DND-41 (cell line): ENCODE data around the gene HRG.

Source experiments
- ATAC-seq: fragments of 200-7000 bp; cut with Tn5 transposase; 3 replicates; pipeline ENCODE4 v1.9.1; 2021; ENCODE audit warnings: low read depth; ENCODE audit not compliant: insufficient read depth
- DNase-seq: peaks from one replicate; pipeline ENCODE4 v3.0.0-alpha.2; 2020
- H2AFZ ChIP-seq: 2 replicates; pipeline ENCODE4 v1.6.0; 2012; ENCODE audit warnings: low read depth, low read length
- H3K27ac ChIP-seq: 2 replicates; pipeline ENCODE4 v1.5.1; 2012; ENCODE audit warnings: low read length, inconsistent platforms
- H3K27me3 ChIP-seq: fragments of 200-600 bp; sonication (generic); 2 replicates; pipeline ENCODE4 v1.6.0; 2012; ENCODE audit warnings: low read length, mild to moderate bottlenecking, inconsistent platforms; ENCODE audit not compliant: insufficient read depth, poor library complexity
- H3K36me3 ChIP-seq: 2 replicates; pipeline ENCODE4 v1.5.1; 2012; ENCODE audit warnings: low read length, inconsistent platforms; ENCODE audit not compliant: insufficient read depth
- H3K4me1 ChIP-seq: 2 replicates; pipeline ENCODE4 v1.5.1; 2012; ENCODE audit warnings: mild to moderate bottlenecking, low read length; ENCODE audit not compliant: insufficient read depth
- H3K4me2 ChIP-seq: 2 replicates; pipeline ENCODE4 v1.6.0; 2012; ENCODE audit warnings: mild to moderate bottlenecking, moderate library complexity, low read length, inconsistent platforms; ENCODE audit not compliant: insufficient read depth
- H3K4me3 ChIP-seq, 2 experiments: fragments of 200-600 bp in 1 of 2; shearing (Covaris generic) in 1 of 2; 2 replicates each; pipeline ENCODE4 v1.5.1; 2012 to 2016; ENCODE audit warnings: inconsistent platforms in 2 of 2, low read length in 2 of 2, mild to moderate bottlenecking in 2 of 2, low read depth in 1 of 2, moderate library complexity in 1 of 2
- H3K79me2 ChIP-seq: 2 replicates; pipeline ENCODE4 v1.6.0; 2012; ENCODE audit warnings: low read length, inconsistent platforms; ENCODE audit not compliant: insufficient read depth
- H3K9ac ChIP-seq: 2 replicates; pipeline ENCODE4 v1.6.0; 2012; ENCODE audit warnings: low read depth, mild to moderate bottlenecking, inconsistent platforms, low read length, moderate library complexity
- H3K9me3 ChIP-seq: 2 replicates; pipeline ENCODE4 v1.5.1; 2012; ENCODE audit warnings: low read length, moderate library complexity, mild to moderate bottlenecking, inconsistent platforms; ENCODE audit not compliant: insufficient read depth, severe bottlenecking
- H4K20me1 ChIP-seq: 2 replicates; pipeline ENCODE4 v1.6.0; 2012; ENCODE audit warnings: low read length; ENCODE audit not compliant: insufficient read depth
- EZH2 ChIP-seq: IDR thresholded peaks from 3 replicates; pipeline ENCODE4 v1.6.1; 2012; ENCODE audit warnings: borderline replicate concordance, low read depth, mild to moderate bottlenecking, moderate library complexity, low read length, inconsistent platforms; ENCODE audit not compliant: severe bottlenecking
- TF ChIP-seq, protein P1 (sequence below): IDR thresholded peaks from 2 replicates; pipeline ENCODE4 v1.5.1; 2012; ENCODE audit warnings: borderline replicate concordance, low read length, moderate library complexity, mild to moderate bottlenecking; ENCODE audit not compliant: poor library complexity, severe bottlenecking; ENCODE audit errors: extremely low read depth

Gene HRG

DNA sequence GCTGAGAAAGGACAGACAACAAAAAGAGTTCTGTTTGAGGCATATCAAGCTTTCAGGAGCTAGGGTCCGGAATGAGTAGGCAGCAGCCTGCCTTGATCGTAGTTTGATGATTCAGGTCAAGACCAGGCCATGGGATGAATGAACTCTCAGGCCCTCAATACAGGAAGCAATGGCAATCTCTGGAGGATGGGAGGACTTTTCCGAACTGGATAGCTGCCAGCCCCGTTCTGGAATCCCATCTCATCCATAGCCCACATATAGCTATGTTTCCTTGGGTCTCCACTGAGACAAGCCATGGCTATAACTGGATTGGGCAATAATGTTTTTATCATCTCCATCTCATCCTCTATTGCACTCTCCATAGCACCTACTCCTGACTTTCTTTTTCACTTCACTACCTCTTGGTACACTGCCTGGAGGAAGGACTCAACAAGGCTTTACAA lies 40.2 kb upstream of the HRG start:
- Histone ChIP-seq H3K27ac (no peak overlapping the region), H4K20me1 (no peaks in the 10 kb centered on the region), H3K36me3 (no peaks in the 10 kb centered on the region), H3K4me3 (no peak overlapping the region), H3K9me3 (no peaks in the 10 kb centered on the region), H3K79me2 (no peaks in the 10 kb centered on the region), H3K4me1 (no peaks in the 10 kb centered on the region), H3K9ac (no peak overlapping the region), H2AFZ (no peak overlapping the region), H3K27me3 (peaks cover 6% of the 10 kb centered on the region), H3K4me2 (no peak overlapping the region)
- no peak for DNase-seq
- ATAC-seq, result no peak
- TF ChIP-seq, protein P1, sequence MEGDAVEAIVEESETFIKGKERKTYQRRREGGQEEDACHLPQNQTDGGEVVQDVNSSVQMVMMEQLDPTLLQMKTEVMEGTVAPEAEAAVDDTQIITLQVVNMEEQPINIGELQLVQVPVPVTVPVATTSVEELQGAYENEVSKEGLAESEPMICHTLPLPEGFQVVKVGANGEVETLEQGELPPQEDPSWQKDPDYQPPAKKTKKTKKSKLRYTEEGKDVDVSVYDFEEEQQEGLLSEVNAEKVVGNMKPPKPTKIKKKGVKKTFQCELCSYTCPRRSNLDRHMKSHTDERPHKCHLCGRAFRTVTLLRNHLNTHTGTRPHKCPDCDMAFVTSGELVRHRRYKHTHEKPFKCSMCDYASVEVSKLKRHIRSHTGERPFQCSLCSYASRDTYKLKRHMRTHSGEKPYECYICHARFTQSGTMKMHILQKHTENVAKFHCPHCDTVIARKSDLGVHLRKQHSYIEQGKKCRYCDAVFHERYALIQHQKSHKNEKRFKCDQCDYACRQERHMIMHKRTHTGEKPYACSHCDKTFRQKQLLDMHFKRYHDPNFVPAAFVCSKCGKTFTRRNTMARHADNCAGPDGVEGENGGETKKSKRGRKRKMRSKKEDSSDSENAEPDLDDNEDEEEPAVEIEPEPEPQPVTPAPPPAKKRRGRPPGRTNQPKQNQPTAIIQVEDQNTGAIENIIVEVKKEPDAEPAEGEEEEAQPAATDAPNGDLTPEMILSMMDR, result no peak
- no peak for TF ChIP-seq EZH2

DNA sequence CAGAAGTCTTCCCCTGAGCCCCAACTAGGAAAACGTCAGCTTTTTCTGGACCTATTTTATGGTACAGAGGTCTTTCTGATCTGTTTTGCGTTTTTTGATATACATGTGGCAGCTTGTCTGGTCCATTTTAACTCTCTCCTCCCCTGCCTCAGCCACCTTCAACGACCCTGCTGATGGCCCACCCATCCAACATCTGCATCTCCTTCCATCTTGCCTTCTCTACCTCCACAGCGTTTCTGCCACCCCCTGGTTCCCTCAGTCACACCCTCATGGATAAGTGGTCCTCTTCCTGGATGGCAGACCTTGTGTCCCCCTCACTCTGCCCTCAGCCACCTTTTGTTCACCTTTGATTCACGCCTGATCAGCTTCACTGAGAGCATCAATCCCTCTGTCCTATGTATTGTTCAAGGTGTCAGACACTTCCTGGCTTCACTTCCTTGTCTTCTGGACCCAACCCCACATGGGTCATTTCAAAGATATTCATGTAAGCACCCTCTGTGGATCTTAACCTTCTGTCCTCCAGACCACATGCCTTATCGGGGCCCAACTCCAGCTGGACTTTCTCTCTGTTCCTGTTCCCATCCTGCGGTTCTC lies 39.5 kb upstream of the HRG start:
- Histone ChIP-seq H3K4me1 (no peaks in the 10 kb centered on the region), H4K20me1 (no peaks in the 10 kb centered on the region), H2AFZ (no peak overlapping the region), H3K79me2 (no peaks in the 10 kb centered on the region), H3K4me3 (no peak overlapping the region), H3K4me2 (no peak overlapping the region), H3K27me3 (peaks cover 8% of the 10 kb centered on the region), H3K36me3 (no peaks in the 10 kb centered on the region), H3K9ac (no peak overlapping the region), H3K27ac (no peak overlapping the region), H3K9me3 (no peaks in the 10 kb centered on the region)
- TF ChIP-seq EZH2, result no peak
- TF ChIP-seq, protein P1, result no peak
- DNase-seq (no peak), ATAC-seq (no peak)

DNA sequence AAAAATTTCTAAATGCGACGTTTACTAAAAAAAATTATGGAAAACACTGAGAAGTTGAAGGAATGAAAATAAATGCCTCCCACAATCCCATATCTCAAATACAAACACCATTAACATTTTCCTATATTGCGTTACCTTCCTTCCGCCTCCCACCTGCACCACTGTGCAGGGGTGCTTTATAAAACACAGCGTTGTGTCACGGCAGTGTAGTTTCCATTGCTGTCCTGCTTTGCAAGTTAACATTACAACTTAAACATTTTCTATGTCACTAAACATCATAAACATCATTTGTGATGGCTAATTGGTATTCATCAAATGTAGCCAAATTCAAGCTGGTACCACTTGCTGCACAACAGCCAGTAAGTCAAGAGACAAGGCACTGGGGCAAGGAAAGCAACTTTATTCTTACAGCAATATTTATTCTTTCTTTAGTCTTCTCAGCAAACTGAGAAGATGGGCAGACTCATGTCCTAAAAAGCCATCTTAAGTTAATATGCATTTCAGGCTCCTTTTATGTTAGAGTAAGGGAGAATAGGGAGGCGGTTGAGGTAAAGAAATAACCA lies 37.9 kb upstream of the HRG start:
- H3K4me1 ChIP-seq, result no peaks in the 10 kb centered on the region
- no peaks in the 10 kb centered on the region for H3K36me3 ChIP-seq
- H3K4me2 ChIP-seq, result no peak overlapping the region
- H3K9me3 ChIP-seq, result no peaks in the 10 kb centered on the region
- no peak overlapping the region for H3K9ac ChIP-seq
- ATAC-seq (no peak), DNase-seq (no peak)
- H3K27me3 ChIP-seq, result peaks cover 4% of the 10 kb centered on the region
- H3K27ac ChIP-seq, result no peak overlapping the region
- TF ChIP-seq EZH2, result no peak
- TF ChIP-seq, protein P1, result no peak
- no peaks in the 10 kb centered on the region for H4K20me1 ChIP-seq
- H3K4me3 ChIP-seq, result no peak overlapping the region
- no peaks in the 10 kb centered on the region for H3K79me2 ChIP-seq
- no peak overlapping the region for H2AFZ ChIP-seq
